HG03039 (cell line): ENCODE measurements around the gene IHH.

ENCODE experiments used
- ATAC-seq: cut with Tn5 transposase; IDR thresholded peaks from one replicate; pipeline ENCODE4 v1.9.1; 2021; ENCODE audit warnings: mild to moderate bottlenecking, moderate library complexity; ENCODE audit not compliant: unreplicated experiment

Gene IHH

GRCh38 chr2:219060821-219061791 is at the start of gene IHH:
TSS of gene IHH (minus strand) at chr2:219060921. CDS start at chr2:219060467, 454 bp downstream.
- no peak for ATAC-seq

GRCh38 chr2:219109471-219109870 is 48.8 kb upstream of the IHH start:
- ATAC-seq: no peak

GRCh38 chr2:219107758-219108157 is 47.0 kb upstream of the IHH start:
- no peak for ATAC-seq

GRCh38 chr2:219106251-219106650 is 45.5 kb upstream of the IHH start:
- ATAC-seq: no peak

- ATAC-seq: no peak
Observed at GRCh38 chr2:219104107-219105035, 43.6 kb upstream of the IHH start.

GRCh38 chr2:219099329-219099728 is 38.6 kb upstream of the IHH start:
- no peak for ATAC-seq

- no peak for ATAC-seq
Observed at GRCh38 chr2:219095406-219095935, 34.8 kb upstream of the IHH start.

GRCh38 chr2:219094171-219094570 is 33.5 kb upstream of the IHH start:
- no peak for ATAC-seq

- ATAC-seq: no peak
Observed at GRCh38 chr2:219090436-219091299, 29.9 kb upstream of the IHH start.

- ATAC-seq: no peak
Observed at GRCh38 chr2:219089330-219089729, 28.6 kb upstream of the IHH start.

GRCh38 chr2:219087848-219088247 is 27.1 kb upstream of the IHH start:
- ATAC-seq: no peak

GRCh38 chr2:219087361-219087760 is 26.6 kb upstream of the IHH start:
- ATAC-seq: no peak

GRCh38 chr2:219086196-219086595 is 25.5 kb upstream of the IHH start:
- no peak for ATAC-seq

GRCh38 chr2:219084791-219085190 is 24.1 kb upstream of the IHH start:
- no peak for ATAC-seq

GRCh38 chr2:219082332-219082958 is 21.7 kb upstream of the IHH start:
- ATAC-seq: no peak

GRCh38 chr2:219081701-219082331 is 21.1 kb upstream of the IHH start:
- no peak for ATAC-seq

- ATAC-seq: no peak
Observed at GRCh38 chr2:219081096-219081495, 20.4 kb upstream of the IHH start.

- no peak for ATAC-seq
Observed at GRCh38 chr2:219079417-219079816, 18.7 kb upstream of the IHH start.

GRCh38 chr2:219078951-219079350 is 18.2 kb upstream of the IHH start:
- ATAC-seq: no peak
